HEK293 (cell line): Measurements from ENCODE around the gene CBX8.

ENCODE experiments used
- KLF16 ChIP-seq: fragments of 450-650 bp; formaldehyde crosslinking; IDR thresholded peaks from 2 replicates; pipeline ENCODE4 v1.5.1; 2017; ENCODE audit warnings: missing biosample characterization, missing genetic modification characterization
- SP2 ChIP-seq: fragments of 450-650 bp; formaldehyde crosslinking; IDR thresholded peaks from 2 replicates; pipeline ENCODE4 v1.5.1; 2016; ENCODE audit warnings: missing biosample characterization, missing genetic modification characterization
- ZBTB20 ChIP-seq: fragments of 450-650 bp; formaldehyde crosslinking; IDR thresholded peaks from 2 replicates; pipeline ENCODE4 v1.5.1; 2016; ENCODE audit warnings: missing biosample characterization, missing genetic modification characterization
- ZNF138 ChIP-seq: fragments of 450-650 bp; formaldehyde crosslinking; IDR thresholded peaks from 2 replicates; pipeline ENCODE4 v1.5.1; 2016; ENCODE audit warnings: missing biosample characterization, missing genetic modification characterization, borderline replicate concordance
- ZNF248 ChIP-seq: fragments of 450-650 bp; formaldehyde crosslinking; IDR thresholded peaks from 2 replicates; pipeline ENCODE4 v1.5.1; 2017; ENCODE audit warnings: missing biosample characterization, missing genetic modification characterization
- ZNF792 ChIP-seq: fragments of 450-650 bp; formaldehyde crosslinking; IDR thresholded peaks from 2 replicates; pipeline ENCODE4 v1.5.1; 2016; ENCODE audit warnings: missing biosample characterization, missing genetic modification characterization
- TF ChIP-seq, protein P1 (sequence below): fragments of 450-650 bp; formaldehyde crosslinking; IDR thresholded peaks from 2 replicates; pipeline ENCODE4 v1.5.1; 2016; ENCODE audit warnings: missing biosample characterization, missing genetic modification characterization
- TF ChIP-seq, protein P2 (sequence below): fragments of 450-650 bp; formaldehyde crosslinking; IDR thresholded peaks from 2 replicates; pipeline ENCODE4 v1.5.1; 2016; ENCODE audit warnings: missing biosample characterization, missing genetic modification characterization

DNA sequence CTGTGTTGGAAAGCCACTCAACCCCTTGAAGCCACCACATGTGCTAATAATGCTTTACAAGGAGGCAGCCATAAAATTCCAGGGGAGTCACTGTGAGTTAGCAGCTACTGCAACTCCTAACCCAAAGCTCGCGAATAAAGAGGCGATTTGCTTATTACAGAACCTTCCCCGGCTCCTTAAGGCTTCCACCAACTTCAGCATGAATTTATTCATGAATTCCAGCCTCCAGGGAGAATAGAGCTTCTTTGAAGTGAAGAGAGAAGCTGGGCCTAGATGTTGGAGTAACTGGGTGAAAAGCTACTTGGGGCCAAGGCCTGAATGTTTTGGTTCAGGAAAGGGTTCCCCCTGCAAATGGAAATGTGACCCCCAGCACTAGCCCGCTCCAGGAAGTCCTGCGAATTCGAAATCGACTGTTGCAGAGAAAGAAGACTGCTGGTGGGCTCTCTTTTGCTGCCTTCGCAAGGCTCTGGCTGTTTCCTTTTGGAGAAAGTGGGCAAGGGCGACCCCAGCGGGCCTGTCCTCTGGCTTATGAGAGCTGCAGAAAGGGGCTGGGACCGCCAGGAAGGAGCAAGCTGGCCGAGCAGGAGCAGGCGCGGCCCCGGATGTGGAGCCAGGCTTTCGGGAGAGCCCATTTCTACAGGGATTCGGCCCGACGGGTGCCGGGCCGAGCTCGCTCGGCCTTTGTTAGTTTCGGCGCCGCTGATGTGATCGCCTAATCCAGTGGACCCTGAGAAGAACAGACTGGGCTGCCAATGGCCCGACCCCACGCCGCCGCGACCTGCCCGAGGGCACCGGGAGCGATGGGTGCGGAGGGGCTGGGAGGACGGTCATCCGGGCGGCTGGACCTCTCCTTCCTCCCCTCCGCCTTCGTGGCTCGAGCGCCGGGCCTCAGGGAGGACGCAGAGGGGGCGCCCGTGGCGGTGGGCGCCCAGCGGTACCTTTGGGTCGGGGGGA is 7.6 kb downstream of the CBX8 start:
- TF ChIP-seq, protein P1, sequence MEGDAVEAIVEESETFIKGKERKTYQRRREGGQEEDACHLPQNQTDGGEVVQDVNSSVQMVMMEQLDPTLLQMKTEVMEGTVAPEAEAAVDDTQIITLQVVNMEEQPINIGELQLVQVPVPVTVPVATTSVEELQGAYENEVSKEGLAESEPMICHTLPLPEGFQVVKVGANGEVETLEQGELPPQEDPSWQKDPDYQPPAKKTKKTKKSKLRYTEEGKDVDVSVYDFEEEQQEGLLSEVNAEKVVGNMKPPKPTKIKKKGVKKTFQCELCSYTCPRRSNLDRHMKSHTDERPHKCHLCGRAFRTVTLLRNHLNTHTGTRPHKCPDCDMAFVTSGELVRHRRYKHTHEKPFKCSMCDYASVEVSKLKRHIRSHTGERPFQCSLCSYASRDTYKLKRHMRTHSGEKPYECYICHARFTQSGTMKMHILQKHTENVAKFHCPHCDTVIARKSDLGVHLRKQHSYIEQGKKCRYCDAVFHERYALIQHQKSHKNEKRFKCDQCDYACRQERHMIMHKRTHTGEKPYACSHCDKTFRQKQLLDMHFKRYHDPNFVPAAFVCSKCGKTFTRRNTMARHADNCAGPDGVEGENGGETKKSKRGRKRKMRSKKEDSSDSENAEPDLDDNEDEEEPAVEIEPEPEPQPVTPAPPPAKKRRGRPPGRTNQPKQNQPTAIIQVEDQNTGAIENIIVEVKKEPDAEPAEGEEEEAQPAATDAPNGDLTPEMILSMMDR (tag by site-specific recombination), result no peak
- no peak for TF ChIP-seq ZNF138 (tag by site-specific recombination)
- TF ChIP-seq ZNF248, result no peak
- TF ChIP-seq, protein P2, sequence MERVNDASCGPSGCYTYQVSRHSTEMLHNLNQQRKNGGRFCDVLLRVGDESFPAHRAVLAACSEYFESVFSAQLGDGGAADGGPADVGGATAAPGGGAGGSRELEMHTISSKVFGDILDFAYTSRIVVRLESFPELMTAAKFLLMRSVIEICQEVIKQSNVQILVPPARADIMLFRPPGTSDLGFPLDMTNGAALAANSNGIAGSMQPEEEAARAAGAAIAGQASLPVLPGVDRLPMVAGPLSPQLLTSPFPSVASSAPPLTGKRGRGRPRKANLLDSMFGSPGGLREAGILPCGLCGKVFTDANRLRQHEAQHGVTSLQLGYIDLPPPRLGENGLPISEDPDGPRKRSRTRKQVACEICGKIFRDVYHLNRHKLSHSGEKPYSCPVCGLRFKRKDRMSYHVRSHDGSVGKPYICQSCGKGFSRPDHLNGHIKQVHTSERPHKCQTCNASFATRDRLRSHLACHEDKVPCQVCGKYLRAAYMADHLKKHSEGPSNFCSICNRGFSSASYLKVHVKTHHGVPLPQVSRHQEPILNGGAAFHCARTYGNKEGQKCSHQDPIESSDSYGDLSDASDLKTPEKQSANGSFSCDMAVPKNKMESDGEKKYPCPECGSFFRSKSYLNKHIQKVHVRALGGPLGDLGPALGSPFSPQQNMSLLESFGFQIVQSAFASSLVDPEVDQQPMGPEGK (tag by site-specific recombination), result no peak
- no peak for TF ChIP-seq KLF16
- no peak for TF ChIP-seq SP2 (tag by site-specific recombination)
- TF ChIP-seq ZNF792 (tag by site-specific recombination), result no peak
- TF ChIP-seq ZBTB20, result no peak
